ENCODE data around the gene DPP6. TPM values are rescaled to one million over a fixed set of nuclear protein-coding genes. Genes with fewer than 3 reads are reported as not detected.
"Not testable (repeated sequence)": the region's sequence is repeated elsewhere in the genome, so short reads cannot be mapped to it uniquely, and the experiment has no call there.

The DPP6 gene
- total RNA-seq, 1 experiment from 2014 or later = not detected

GRCh38 chr7:154151306-154151705 is 99.1 kb downstream of the DPP6 start:
- BruUV-seq (replicated peaks); H3K4me2 ChIP-seq; H3K79me2 ChIP-seq (ENCODE audit: low read depth); intact Hi-C loops (cut with micrococcal nuclease; ENCODE audit: unreplicated experiment); CTCF ChIA-PET; H3F3A ChIP-seq (ENCODE audit: insufficient read depth, low read depth); H3K27ac ChIP-seq; H3K36me3 ChIP-seq (ENCODE audit: low read depth); H3K9me2 ChIP-seq (ENCODE audit: insufficient read depth); H3K4me1 ChIP-seq (replicated peaks; ENCODE audit: insufficient read depth); H4K20me1 ChIP-seq (ENCODE audit: insufficient read depth); H3K9me3 ChIP-seq (ENCODE audit: insufficient read depth, low read depth); POLR2A ChIA-PET (ENCODE audit: unreplicated experiment); H2AFZ ChIP-seq; DNase-seq; H3K4me3 ChIP-seq: not testable (repeated sequence)
- H3K27me3 ChIP-seq (ENCODE audit: insufficient read depth, low read depth) = peaks cover 68% of the 10 kb centered on the region

GRCh38 chr7:154155928-154156327 is 103.7 kb downstream of the DPP6 start:
- POLR2A ChIA-PET (ENCODE audit: unreplicated experiment); H3F3A ChIP-seq (ENCODE audit: insufficient read depth, low read depth); CTCF ChIA-PET; DNase-seq; H3K36me3 ChIP-seq (ENCODE audit: low read depth); H3K4me1 ChIP-seq (replicated peaks; ENCODE audit: insufficient read depth); H3K27ac ChIP-seq; H2AFZ ChIP-seq; intact Hi-C loops (cut with micrococcal nuclease; ENCODE audit: unreplicated experiment); H3K9me3 ChIP-seq (ENCODE audit: insufficient read depth, low read depth); H4K20me1 ChIP-seq (ENCODE audit: insufficient read depth); H3K4me3 ChIP-seq; BruUV-seq (replicated peaks); H3K4me2 ChIP-seq; H3K9me2 ChIP-seq (ENCODE audit: insufficient read depth); H3K79me2 ChIP-seq (ENCODE audit: low read depth): not testable (repeated sequence)
- H3K27me3 ChIP-seq (ENCODE audit: insufficient read depth, low read depth) = peaks cover 59% of the 10 kb centered on the region

- CTCF ChIA-PET = not testable (repeated sequence)
These were observed 110.7 kb downstream of the DPP6 start for GRCh38 chr7:154162921-154163320.

GRCh38 chr7:154163642-154164041 is 111.4 kb downstream of the DPP6 start:
- POLR2A ChIA-PET (ENCODE audit: unreplicated experiment); H3K4me1 ChIP-seq (replicated peaks; ENCODE audit: insufficient read depth); H3K36me3 ChIP-seq (ENCODE audit: low read depth); H3K4me2 ChIP-seq; H3K9me3 ChIP-seq (ENCODE audit: insufficient read depth, low read depth); CTCF ChIA-PET; H3K4me3 ChIP-seq; H3F3A ChIP-seq (ENCODE audit: insufficient read depth, low read depth); H4K20me1 ChIP-seq (ENCODE audit: insufficient read depth); H2AFZ ChIP-seq; H3K9me2 ChIP-seq (ENCODE audit: insufficient read depth); intact Hi-C loops (cut with micrococcal nuclease; ENCODE audit: unreplicated experiment); H3K27ac ChIP-seq; BruUV-seq (replicated peaks); DNase-seq; H3K79me2 ChIP-seq (ENCODE audit: low read depth): not testable (repeated sequence)
- H3K27me3 ChIP-seq (ENCODE audit: insufficient read depth, low read depth) = peaks cover 24% of the 10 kb centered on the region

More at GRCh38 chr7:154162921-154163320, 110.7 kb downstream of the DPP6 start:
- DNase-seq; H2AFZ ChIP-seq; H3K27ac ChIP-seq; intact Hi-C loops (cut with micrococcal nuclease; ENCODE audit: unreplicated experiment); H4K20me1 ChIP-seq (ENCODE audit: insufficient read depth); H3K4me1 ChIP-seq (replicated peaks; ENCODE audit: insufficient read depth); H3K9me3 ChIP-seq (ENCODE audit: insufficient read depth, low read depth); H3K79me2 ChIP-seq (ENCODE audit: low read depth); POLR2A ChIA-PET (ENCODE audit: unreplicated experiment); H3K4me3 ChIP-seq; H3F3A ChIP-seq (ENCODE audit: insufficient read depth, low read depth); H3K9me2 ChIP-seq (ENCODE audit: insufficient read depth); BruUV-seq (replicated peaks); H3K4me2 ChIP-seq; H3K36me3 ChIP-seq (ENCODE audit: low read depth): not testable (repeated sequence)
- peaks cover 24% of the 10 kb centered on the region for H3K27me3 ChIP-seq (ENCODE audit: insufficient read depth, low read depth)

GRCh38 chr7:154167051-154167450 is 114.9 kb downstream of the DPP6 start:
- Histone ChIP-seq H3K27me3 (ENCODE audit: insufficient read depth, low read depth) (peaks cover 40% of the 10 kb centered on the region), H3K4me2 (no peak overlapping the region), H3K79me2 (ENCODE audit: low read depth) (no peaks in the 10 kb centered on the region), H2AFZ (no peak overlapping the region), H3K4me1 (replicated peaks; ENCODE audit: insufficient read depth) (no peaks in the 10 kb centered on the region), H4K20me1 (ENCODE audit: insufficient read depth) (no peaks in the 10 kb centered on the region), H3K9me2 (ENCODE audit: insufficient read depth) (no peaks in the 10 kb centered on the region), H3K27ac (no peak overlapping the region), H3K36me3 (ENCODE audit: low read depth) (no peaks in the 10 kb centered on the region), H3K9me3 (ENCODE audit: insufficient read depth, low read depth) (no peaks in the 10 kb centered on the region), H3K4me3 (no peak overlapping the region), H3F3A (ENCODE audit: insufficient read depth, low read depth) (no peaks in the 10 kb centered on the region)
- POLR2A ChIA-PET (ENCODE audit: unreplicated experiment) = no interaction called here
- no TSS peak for BruUV-seq (replicated peaks)
- DNase-seq = no peak
- intact Hi-C loops (cut with micrococcal nuclease; ENCODE audit: unreplicated experiment) = no loop called here
- TF ChIP-seq CTCF (conservative IDR thresholded peaks at IDR 0.05) = no peak
- no peak for TF ChIP-seq EZH2 (IDR thresholded peaks at IDR 0.05; ENCODE audit: low read depth)
- CTCF ChIA-PET = no interaction called here
